CD4-positive, alpha-beta T cell treated with Interleukin-2 at 100 ng/mL for 4 hours (primary cell): ENCODE results near the gene PKD1.
"Not testable (repeated sequence)": the region's sequence is repeated elsewhere in the genome, so short reads cannot be mapped to it uniquely, and the experiment has no call there.

ENCODE experiments used
- DNase-seq: peaks from one replicate; pipeline ENCODE4 v3.0.0-alpha.2; 2020; ENCODE audit warnings: low spot score

Gene PKD1

GRCh38 chr16:2123706-2124376 lies 11.9 kb downstream of the PKD1 start:
- DNase-seq = not testable (repeated sequence)

GRCh38 chr16:2122934-2123683 lies 12.6 kb downstream of the PKD1 start:
- not testable (repeated sequence) for DNase-seq

GRCh38 chr16:2122429-2122828 lies 13.3 kb downstream of the PKD1 start:
- DNase-seq = no peak

GRCh38 chr16:2121853-2122252 lies 13.8 kb downstream of the PKD1 start:
- DNase-seq = no peak

GRCh38 chr16:2121325-2121724 lies 14.4 kb downstream of the PKD1 start:
- DNase-seq = peak; percentile 29

- not testable (repeated sequence) for DNase-seq
Observed at GRCh38 chr16:2117960-2118722, 17.6 kb downstream of the PKD1 start.

- DNase-seq = not testable (repeated sequence)
Observed at GRCh38 chr16:2117341-2117740, 18.4 kb downstream of the PKD1 start.

GRCh38 chr16:2116428-2116827 lies 19.3 kb downstream of the PKD1 start:
- DNase-seq = not testable (repeated sequence)

- DNase-seq = no peak
Observed at GRCh38 chr16:2115591-2115973, 20.1 kb downstream of the PKD1 start.

GRCh38 chr16:2114885-2115590 lies 20.7 kb downstream of the PKD1 start:
- not testable (repeated sequence) for DNase-seq

GRCh38 chr16:2114225-2114624 lies 21.5 kb downstream of the PKD1 start:
- DNase-seq = not testable (repeated sequence)

- DNase-seq = not testable (repeated sequence)
Observed at GRCh38 chr16:2112539-2113106, 23.1 kb downstream of the PKD1 start.

GRCh38 chr16:2111412-2112335 lies 24.0 kb downstream of the PKD1 start:
- not testable (repeated sequence) for DNase-seq

- DNase-seq = not testable (repeated sequence)
Observed at GRCh38 chr16:2111009-2111353, 24.7 kb downstream of the PKD1 start.

- not testable (repeated sequence) for DNase-seq
Observed at GRCh38 chr16:2110332-2111008, 25.2 kb downstream of the PKD1 start.

GRCh38 chr16:2109872-2110271 lies 25.8 kb downstream of the PKD1 start:
- not testable (repeated sequence) for DNase-seq

- not testable (repeated sequence) for DNase-seq
Observed at GRCh38 chr16:2109271-2109580, 26.5 kb downstream of the PKD1 start.

- DNase-seq = not testable (repeated sequence)
Observed at GRCh38 chr16:2108446-2109270, 27.0 kb downstream of the PKD1 start.

GRCh38 chr16:2107791-2108125 lies 27.9 kb downstream of the PKD1 start:
- not testable (repeated sequence) for DNase-seq
